ENCODE measurements around the gene ARHGAP25.

ARHGAP25 gene

GRCh38 chr2:68719912-68720311 is 14.7 kb upstream of the ARHGAP25 start:
- no peak for DNase-seq

- DNase-seq: no peak
Observed at GRCh38 chr2:68720665-68721064, 13.9 kb upstream of the ARHGAP25 start.

DNA sequence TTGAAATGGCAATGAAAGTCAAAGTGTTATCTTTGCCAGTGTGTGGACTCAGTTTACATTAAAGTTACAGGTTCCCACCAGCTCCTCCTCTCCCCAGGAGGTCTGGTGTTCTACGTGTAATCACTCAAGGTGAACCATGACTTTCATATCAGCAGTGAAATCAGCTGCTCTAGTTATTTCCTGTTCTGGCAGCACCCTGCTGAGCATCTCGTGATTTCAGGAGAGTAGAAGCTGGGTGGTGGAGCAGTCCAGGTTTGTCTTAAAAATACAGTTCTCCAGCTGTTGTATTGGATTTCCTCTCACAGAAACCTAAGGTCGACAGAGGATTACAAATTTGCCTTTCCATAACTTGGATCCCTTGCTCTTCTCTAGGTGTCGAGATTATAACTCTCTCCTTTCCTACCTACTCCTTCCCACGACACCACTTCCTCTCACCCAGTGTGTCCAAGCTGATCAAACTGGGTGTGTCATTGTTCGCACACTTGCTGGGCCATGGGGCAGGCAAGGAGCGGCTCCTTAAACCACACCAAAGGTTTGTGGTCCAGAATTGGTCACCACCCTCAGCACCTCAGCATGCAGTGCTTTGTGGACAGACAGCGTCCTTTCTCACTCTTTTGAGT is 13.0 kb upstream of the ARHGAP25 start:
- DNase-seq: no peak

DNA sequence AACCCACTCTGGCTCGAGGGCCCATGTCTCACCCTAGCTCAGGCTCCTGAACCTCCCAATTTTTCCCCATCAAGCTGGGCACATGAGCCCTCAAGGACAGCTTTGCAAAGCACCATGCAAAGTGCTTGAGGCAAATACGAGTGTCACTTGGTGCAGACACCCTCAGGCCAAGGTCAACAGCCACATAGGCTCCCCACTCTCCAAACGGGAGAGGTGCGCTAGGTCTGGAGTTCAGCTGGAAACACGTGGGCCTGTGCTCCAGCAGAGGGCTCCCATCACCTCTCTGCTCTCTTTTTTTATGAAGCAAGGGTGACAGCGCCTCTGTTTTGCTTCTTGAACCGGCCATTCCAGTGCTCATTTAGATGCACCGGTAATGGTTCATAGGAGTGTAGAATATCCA is 11.9 kb upstream of the ARHGAP25 start:
- no peak for DNase-seq

- no peak for DNase-seq
Observed at GRCh38 chr2:68723181-68723580, 11.4 kb upstream of the ARHGAP25 start.

DNA sequence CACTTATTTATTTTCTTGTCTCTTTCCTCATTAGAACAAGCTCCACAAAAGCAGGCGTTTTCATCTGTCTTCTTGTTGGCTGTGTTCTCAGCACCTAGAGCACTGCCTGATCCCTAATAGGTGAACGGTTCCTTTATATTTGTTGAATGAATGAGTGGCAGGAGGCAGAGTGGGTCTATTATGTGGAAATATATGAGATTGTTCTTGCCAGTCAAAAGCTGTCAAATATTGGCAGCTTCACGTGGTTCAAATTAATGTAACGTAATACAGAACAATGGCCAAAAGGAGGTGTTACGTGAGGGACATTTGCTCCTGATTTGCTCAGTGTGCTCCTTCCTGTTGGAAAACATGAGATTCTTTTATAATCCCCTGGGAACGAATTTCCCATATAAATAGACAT is 8.5 kb upstream of the ARHGAP25 start:
- DNase-seq: no peak

DNA sequence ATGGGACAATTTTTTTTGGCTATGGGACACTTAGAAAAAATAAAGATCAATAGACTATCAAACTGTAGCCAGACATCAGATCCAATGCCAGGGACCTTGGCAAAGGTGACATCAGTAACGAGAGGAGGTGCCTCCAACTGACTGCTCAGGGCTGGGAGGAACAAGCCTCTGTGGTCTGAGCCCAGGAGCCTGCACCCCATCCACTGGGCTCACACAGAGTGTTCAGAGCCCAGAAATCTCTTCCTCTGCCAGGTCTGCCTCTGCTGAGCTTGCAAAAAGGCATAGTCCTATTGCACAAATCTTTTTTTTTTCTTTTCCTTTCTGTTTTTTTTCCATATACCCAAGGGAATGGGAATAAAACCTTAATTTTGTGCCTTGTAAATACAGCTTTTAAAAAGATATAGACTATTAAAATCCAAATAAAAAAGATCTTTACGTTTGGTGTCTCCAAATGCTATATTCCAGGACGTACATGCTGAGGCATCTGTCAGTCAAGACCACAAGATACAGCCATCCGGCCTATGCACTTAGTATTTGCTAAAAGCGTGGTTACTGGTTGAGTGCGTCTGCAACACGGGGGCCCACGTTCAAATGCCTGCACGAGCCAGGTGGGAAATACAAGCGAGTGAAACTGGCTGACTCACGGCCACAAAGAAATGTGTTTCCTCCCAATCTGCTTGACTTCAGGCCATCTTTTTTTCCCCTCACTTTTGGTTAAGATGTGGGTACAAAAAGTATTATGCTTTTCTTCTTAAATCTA is 7.8 kb upstream of the ARHGAP25 start:
- no peak for DNase-seq

GRCh38 chr2:68727683-68728375 is 6.8 kb upstream of the ARHGAP25 start:
- DNase-seq: no peak

DNA sequence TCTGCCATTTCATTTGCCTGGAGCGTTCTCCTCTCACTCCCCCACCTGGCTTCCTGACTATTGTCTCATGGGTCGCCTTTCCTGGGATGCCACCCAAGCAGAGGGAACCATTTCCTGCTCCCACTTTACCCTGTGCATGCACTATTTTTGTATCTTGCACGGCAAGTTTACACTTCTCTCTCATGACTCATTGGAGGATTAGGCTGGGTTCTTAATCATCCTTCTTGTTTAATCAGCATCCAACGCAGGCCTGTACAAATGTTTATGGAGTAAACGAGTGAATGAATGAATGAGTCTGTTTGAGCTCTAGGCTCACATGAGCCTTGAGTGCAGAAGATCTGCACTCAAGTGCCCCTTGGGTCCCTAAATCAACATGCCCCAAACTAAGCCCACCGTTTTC is 3.8 kb upstream of the ARHGAP25 start:
- DNase-seq: no peak

DNA sequence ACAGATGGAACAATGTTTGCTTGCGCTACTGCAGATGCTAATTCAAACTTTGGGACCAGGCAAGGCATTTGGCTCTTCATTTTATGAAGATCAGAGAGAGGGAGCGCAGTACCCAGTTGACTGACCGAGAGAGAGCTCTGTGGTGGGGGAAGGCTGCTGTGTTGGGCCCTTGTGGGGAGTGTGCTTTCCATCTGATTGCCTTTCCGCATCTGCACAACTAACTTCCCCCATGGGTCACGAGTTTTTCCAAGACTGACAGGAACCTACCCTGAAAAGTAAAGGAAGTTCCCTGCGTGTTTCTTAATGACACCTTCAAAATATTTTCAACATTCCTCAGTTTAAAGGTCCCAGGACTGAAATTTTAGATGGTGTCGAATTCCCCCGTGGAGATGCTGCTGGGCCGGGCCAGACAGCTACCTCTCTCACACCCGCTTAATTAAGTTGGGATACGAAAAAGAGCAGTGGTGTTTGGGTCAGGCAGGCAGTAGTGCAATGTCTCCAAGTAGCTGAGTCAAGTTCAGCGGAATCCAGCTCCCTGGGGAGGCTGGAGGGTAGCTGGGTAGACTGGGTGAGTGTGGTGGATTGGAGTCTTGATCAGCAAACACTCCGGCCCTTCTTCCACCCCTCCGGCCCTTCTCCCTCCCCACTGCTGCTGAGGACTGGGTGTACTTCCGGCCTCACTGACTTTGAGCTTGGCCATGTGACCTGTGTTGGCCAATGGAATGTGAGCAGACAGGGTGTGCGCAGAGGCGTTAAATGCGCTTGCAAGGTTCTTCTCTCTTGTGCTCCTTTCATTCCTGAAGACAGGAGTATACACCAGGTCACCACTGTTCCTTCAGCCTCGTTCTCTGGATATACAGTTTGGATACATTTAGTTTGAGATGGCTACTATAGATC is 2.3 kb upstream of the ARHGAP25 start:
- DNase-seq: no peak

DNA sequence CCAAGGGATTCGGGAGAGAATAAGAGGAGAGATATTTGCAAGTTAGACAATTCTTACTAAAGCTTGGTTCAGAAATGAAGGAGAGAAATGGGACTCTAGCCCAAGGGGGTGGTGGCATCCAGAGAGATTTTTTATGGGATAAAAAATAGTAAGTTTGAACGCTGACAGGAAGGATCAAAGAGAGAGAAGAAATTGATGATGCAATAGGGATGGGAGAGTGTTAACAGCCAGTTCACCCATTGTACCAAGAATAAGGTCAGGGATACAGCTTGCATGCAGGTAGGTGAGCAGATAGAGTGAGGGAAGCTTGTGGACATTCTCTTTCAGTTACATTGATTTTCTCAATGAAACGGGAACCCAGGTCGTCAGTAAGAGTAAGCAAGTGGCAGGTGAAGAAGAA is 1.2 kb upstream of the ARHGAP25 start:
- no peak for DNase-seq

DNA sequence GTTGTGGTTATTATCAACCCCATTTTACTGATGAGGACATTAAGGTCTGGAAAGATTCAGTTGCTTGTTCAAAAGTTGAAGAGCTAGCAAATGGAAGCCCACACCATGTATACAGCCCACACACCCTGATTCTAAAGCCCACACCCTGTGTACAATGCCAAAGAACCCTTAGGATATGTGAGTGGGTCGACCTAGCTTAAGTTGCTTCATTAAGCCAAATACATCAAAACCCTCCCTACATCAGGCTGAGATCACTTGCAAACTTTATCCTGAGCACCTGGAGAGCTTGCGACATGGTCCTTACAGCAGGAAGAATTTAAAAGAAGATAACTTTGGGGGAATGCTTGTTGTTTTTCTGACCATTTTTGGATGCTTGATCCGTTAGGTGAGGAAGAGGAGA is 435 bp upstream of the ARHGAP25 start:
- DNase-seq: no peak

DNA sequence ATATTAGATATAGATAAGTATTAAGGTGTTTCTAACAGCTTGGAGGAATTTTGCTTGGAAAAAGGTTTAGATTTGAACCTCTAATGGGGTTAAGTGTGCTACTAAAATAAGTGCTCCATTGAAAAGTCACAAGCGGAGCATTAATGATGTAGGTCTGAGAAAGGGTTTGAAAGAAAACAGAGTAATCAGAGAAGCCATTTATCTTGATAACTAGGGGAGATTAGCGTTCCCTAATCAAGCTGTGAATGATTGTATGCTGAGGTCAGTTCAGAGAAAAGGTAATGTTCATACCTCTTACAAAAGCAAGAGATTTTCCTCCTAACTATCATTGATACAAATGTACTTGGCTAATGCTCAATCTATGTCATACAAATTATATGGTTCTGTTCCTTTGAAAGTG is 1.5 kb downstream of the ARHGAP25 start:
- DNase-seq: no peak

- DNase-seq: no peak
Observed at GRCh38 chr2:68737711-68738110, 3.1 kb downstream of the ARHGAP25 start.

DNA sequence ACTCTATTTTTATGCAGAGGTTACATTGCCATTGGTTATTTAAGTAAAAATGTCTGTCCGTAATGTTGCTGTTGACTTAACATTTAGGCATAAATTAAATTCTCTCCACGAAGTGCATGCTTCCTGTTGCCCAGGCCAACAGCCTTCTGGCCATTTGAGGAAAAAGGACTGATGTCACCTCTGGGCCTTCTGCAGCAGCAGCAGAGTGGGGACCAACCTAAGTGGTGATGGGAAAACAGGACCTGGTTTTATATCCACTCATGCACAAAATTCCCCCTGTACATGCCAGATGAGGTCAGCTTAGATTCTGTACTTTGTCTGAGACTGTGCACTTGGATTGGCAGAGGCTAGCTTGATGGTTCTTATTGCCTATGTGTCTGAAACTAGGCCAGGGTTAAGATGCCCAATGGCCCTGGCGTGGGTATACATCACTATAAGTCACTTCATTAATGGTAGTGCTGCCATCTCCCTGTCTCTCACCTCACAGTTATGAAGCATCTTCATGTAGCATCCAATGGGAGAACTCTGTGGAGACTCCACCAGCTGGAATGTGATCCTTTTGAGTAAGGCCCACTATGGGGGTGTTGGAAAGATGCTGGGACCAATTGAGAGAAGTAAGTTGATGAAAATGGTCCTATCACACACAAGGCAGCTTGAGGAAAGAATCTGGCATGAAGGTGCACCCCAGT is 4.4 kb downstream of the ARHGAP25 start:
- DNase-seq: no peak

GRCh38 chr2:68739595-68740399 is 5.2 kb downstream of the ARHGAP25 start:
- DNase-seq: no peak

GRCh38 chr2:68740400-68740914 is 5.8 kb downstream of the ARHGAP25 start:
- no peak for DNase-seq

- no peak for DNase-seq
Observed at GRCh38 chr2:68741238-68741637, 6.6 kb downstream of the ARHGAP25 start.

DNA sequence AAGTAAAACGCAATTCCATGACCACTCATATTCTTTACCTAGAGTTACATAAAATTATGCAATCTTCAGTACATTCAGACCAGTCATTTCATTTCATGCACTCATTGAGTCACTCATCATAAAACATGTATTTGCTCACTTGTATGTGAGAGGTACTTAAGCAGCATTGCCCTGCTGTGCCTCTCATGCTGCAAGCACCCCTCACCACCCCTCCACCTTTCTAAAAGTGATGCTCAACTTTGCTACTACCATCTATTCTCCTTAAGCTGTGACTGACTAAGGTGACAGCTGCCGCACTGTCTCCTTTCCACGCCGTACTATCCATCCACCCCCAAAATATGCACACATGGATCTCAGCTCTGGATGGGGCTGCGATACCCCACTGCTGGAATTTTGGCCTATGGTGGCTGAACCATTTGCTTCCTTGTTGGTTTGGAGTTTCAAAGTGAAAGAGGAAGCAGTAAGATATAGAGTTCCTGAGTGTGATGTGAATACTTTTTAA is 7.2 kb downstream of the ARHGAP25 start:
- DNase-seq: no peak

DNA sequence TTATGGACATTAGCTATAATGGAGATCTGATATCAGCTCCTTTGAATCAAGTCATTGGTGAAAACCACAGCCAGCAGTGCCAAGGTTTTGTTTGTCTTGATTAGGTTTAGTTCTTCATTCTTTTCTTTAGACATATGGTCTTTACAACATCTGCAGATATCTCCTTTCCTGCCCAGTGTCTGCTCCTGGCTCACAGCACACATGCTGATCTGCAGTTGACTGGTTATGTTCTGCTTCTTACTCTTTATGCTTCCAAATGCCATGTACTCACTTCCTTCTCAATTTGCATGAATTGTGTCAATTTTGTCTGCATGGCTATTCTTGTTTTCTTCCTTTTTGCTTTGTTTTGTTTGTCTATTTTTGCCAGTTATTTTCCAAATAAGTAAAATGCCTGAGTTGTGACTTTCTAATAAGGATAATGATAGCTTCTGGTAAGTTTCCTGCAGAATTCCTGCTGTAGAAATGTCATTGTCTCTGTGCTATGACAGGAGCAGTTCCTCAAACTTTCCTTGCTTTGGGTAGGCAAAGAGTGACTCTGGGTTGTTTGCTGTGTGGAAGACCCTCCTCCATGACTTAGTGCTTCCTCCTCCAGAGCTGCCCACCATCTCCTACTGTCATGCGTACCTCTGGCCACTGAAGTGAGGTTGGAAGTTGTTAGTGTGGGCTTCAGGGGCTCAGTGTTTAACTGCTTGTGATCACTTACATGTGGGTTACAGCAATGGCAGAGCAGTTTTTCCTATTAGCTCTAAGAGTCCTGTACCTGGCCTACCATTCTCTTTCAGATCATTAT is 8.2 kb downstream of the ARHGAP25 start:
- DNase-seq: no peak
